Activated naive CD4-positive, alpha-beta T cell treated with anti-CD3 and anti-CD28 coated beads, Interleukin-2, amount 10 ng/mL, durations not matched to agents 7 days and 5 days (primary cell): ENCODE data around the gene PPP1R7.

ENCODE experiments used
- CTCF ChIA-PET: fragments of 350-600 bp; sonication (Branson Sonifier 250); formaldehyde crosslinking; loops from one replicate; lab custom pipeline; 2021; ENCODE audit warnings: antibody characterized with exemption; lab: Charles Lee
- DNase-seq: peaks from one replicate; pipeline ENCODE4 v3.0.0-alpha.2; 2020
- H3K27ac Mint-ChIP-seq: one replicate; pipeline ENCODE4 v1.8.0; 2021; ENCODE audit warnings: mild to moderate bottlenecking, moderate library complexity, mixed read lengths
- H3K27me3 Mint-ChIP-seq: one replicate; pipeline ENCODE4 v1.8.0; 2021; ENCODE audit warnings: mild to moderate bottlenecking, mixed read lengths
- H3K36me3 Mint-ChIP-seq: one replicate; pipeline ENCODE4 v1.8.0; 2021; ENCODE audit warnings: mixed read lengths
- H3K4me1 Mint-ChIP-seq: one replicate; pipeline ENCODE4 v1.8.0; 2021; ENCODE audit warnings: mixed read lengths
- H3K4me3 Mint-ChIP-seq: one replicate; pipeline ENCODE4 v1.8.0; 2021; ENCODE audit warnings: mild to moderate bottlenecking, moderate library complexity, mixed read lengths
- H3K9me3 Mint-ChIP-seq: one replicate; pipeline ENCODE4 v1.8.0; 2021; ENCODE audit warnings: mixed read lengths

PPP1R7 gene

GRCh38 chr2:241219030-241219382 lies 68.7 kb downstream of the PPP1R7 start:
- H3K27me3 Mint-ChIP-seq, result peaks cover 77% of the 10 kb centered on the region
- no peaks in the 10 kb centered on the region for H3K9me3 Mint-ChIP-seq
- H3K36me3 Mint-ChIP-seq, result no peaks in the 10 kb centered on the region
- H3K4me1 Mint-ChIP-seq, result peaks cover 14% of the 10 kb centered on the region
- CTCF ChIA-PET, result no interaction called here
- H3K27ac Mint-ChIP-seq, result no peak overlapping the region
- peak overlapping the region; percentile 73 for H3K4me3 Mint-ChIP-seq
- no peak for DNase-seq

- Mint-ChIP-seq H3K27ac (no peak overlapping the region), H3K4me1 (peaks cover 14% of the 10 kb centered on the region), H3K36me3 (no peaks in the 10 kb centered on the region), H3K27me3 (peaks cover 68% of the 10 kb centered on the region), H3K4me3 (no peak overlapping the region), H3K9me3 (no peaks in the 10 kb centered on the region)
- no peak for DNase-seq
- CTCF ChIA-PET, result no interaction called here
These were observed 69.6 kb downstream of the PPP1R7 start for GRCh38 chr2:241219856-241220356.

GRCh38 chr2:241223211-241224017 lies 73.1 kb downstream of the PPP1R7 start:
- Mint-ChIP-seq H3K4me1 (peaks cover 13% of the 10 kb centered on the region), H3K4me3 (no peak overlapping the region), H3K27me3 (peaks cover 34% of the 10 kb centered on the region), H3K27ac (no peak overlapping the region), H3K36me3 (peaks cover 15% of the 10 kb centered on the region), H3K9me3 (no peaks in the 10 kb centered on the region)
- CTCF ChIA-PET, result no interaction called here
- DNase-seq, result peak; percentile 34

GRCh38 chr2:241224018-241224850 lies 74.0 kb downstream of the PPP1R7 start:
- no peaks in the 10 kb centered on the region for H3K9me3 Mint-ChIP-seq
- H3K4me1 Mint-ChIP-seq, result peaks cover 5% of the 10 kb centered on the region
- peaks cover 19% of the 10 kb centered on the region for H3K36me3 Mint-ChIP-seq
- no peak overlapping the region for H3K27ac Mint-ChIP-seq
- CTCF ChIA-PET, result no interaction called here
- H3K4me3 Mint-ChIP-seq, result no peak overlapping the region
- DNase-seq, result no peak
- H3K27me3 Mint-ChIP-seq, result peaks cover 27% of the 10 kb centered on the region

GRCh38 chr2:241224851-241225438 lies 74.7 kb downstream of the PPP1R7 start:
- Mint-ChIP-seq H3K4me1 (peaks cover 5% of the 10 kb centered on the region), H3K27me3 (peaks cover 22% of the 10 kb centered on the region), H3K9me3 (no peaks in the 10 kb centered on the region), H3K36me3 (peaks cover 24% of the 10 kb centered on the region), H3K4me3 (no peak overlapping the region), H3K27ac (no peak overlapping the region)
- DNase-seq, result no peak
- CTCF ChIA-PET, result no interaction called here

- Mint-ChIP-seq H3K4me3 (no peak overlapping the region), H3K27ac (no peak overlapping the region), H3K27me3 (peaks cover 16% of the 10 kb centered on the region), H3K36me3 (peaks cover 27% of the 10 kb centered on the region), H3K9me3 (no peaks in the 10 kb centered on the region), H3K4me1 (peaks cover 5% of the 10 kb centered on the region)
- CTCF ChIA-PET, result no interaction called here
- DNase-seq, result no peak
These were observed 75.3 kb downstream of the PPP1R7 start for GRCh38 chr2:241225545-241225944.

- no peak overlapping the region for H3K4me3 Mint-ChIP-seq
- peaks cover 13% of the 10 kb centered on the region for H3K27me3 Mint-ChIP-seq
- H3K4me1 Mint-ChIP-seq, result peaks cover 5% of the 10 kb centered on the region
- peaks cover 30% of the 10 kb centered on the region for H3K36me3 Mint-ChIP-seq
- H3K27ac Mint-ChIP-seq, result no peak overlapping the region
- H3K9me3 Mint-ChIP-seq, result no peaks in the 10 kb centered on the region
- DNase-seq, result no peak
- CTCF ChIA-PET, result no interaction called here
These were observed 75.7 kb downstream of the PPP1R7 start for GRCh38 chr2:241225983-241226382.

GRCh38 chr2:241226723-241227572 lies 76.7 kb downstream of the PPP1R7 start:
- CTCF ChIA-PET, result no interaction called here
- DNase-seq, result no peak
- Mint-ChIP-seq H3K9me3 (no peaks in the 10 kb centered on the region), H3K4me3 (no peak overlapping the region), H3K36me3 (peaks cover 37% of the 10 kb centered on the region), H3K27ac (no peak overlapping the region), H3K4me1 (peaks cover 5% of the 10 kb centered on the region), H3K27me3 (peaks cover 5% of the 10 kb centered on the region)

- no peak overlapping the region for H3K4me3 Mint-ChIP-seq
- H3K27me3 Mint-ChIP-seq, result peaks cover 5% of the 10 kb centered on the region
- H3K4me1 Mint-ChIP-seq, result peaks cover 5% of the 10 kb centered on the region
- CTCF ChIA-PET, result no interaction called here
- no peak for DNase-seq
- H3K27ac Mint-ChIP-seq, result no peak overlapping the region
- H3K36me3 Mint-ChIP-seq, result peaks cover 39% of the 10 kb centered on the region
- no peaks in the 10 kb centered on the region for H3K9me3 Mint-ChIP-seq
These were observed 77.3 kb downstream of the PPP1R7 start for GRCh38 chr2:241227594-241227993.

- DNase-seq, result no peak
- Mint-ChIP-seq H3K9me3 (no peaks in the 10 kb centered on the region), H3K27ac (no peak overlapping the region), H3K4me1 (peaks cover under 1% of the 10 kb centered on the region), H3K4me3 (no peak overlapping the region), H3K27me3 (peaks cover 3% of the 10 kb centered on the region), H3K36me3 (peaks cover 42% of the 10 kb centered on the region)
- CTCF ChIA-PET, result no interaction called here
These were observed 78.0 kb downstream of the PPP1R7 start for GRCh38 chr2:241228081-241228859.

- H3K27me3 Mint-ChIP-seq, result no peaks in the 10 kb centered on the region
- no peak overlapping the region for H3K27ac Mint-ChIP-seq
- no peak for DNase-seq
- H3K36me3 Mint-ChIP-seq, result peaks cover 46% of the 10 kb centered on the region
- no peaks in the 10 kb centered on the region for H3K9me3 Mint-ChIP-seq
- no peaks in the 10 kb centered on the region for H3K4me1 Mint-ChIP-seq
- CTCF ChIA-PET, result interaction anchor here (0.7 kb wide), 1 partner anchor 567 kb away, joined by 3 read pairs; no protein-coding TSS in a partner anchor
- no peak overlapping the region for H3K4me3 Mint-ChIP-seq
These were observed 78.7 kb downstream of the PPP1R7 start for GRCh38 chr2:241228860-241229516.

- Mint-ChIP-seq H3K27ac (no peak overlapping the region), H3K4me3 (no peak overlapping the region), H3K9me3 (no peaks in the 10 kb centered on the region), H3K27me3 (no peaks in the 10 kb centered on the region), H3K4me1 (no peaks in the 10 kb centered on the region), H3K36me3 (peaks cover 52% of the 10 kb centered on the region)
- DNase-seq, result no peak
- CTCF ChIA-PET, result interaction anchor here (0.7 kb wide), 1 partner anchor 566 kb away, joined by 3 read pairs; no protein-coding TSS in a partner anchor
These were observed 79.5 kb downstream of the PPP1R7 start for GRCh38 chr2:241229563-241230401.
